ENCODE measurements around the gene FABP7. TPM values are rescaled to one million over a fixed set of nuclear protein-coding genes. Genes with fewer than 3 reads are reported as not detected.

The FABP7 gene
- total RNA-seq, result not detected
- not detected for polyA plus RNA-seq
- not detected for total RNA-seq

DNA sequence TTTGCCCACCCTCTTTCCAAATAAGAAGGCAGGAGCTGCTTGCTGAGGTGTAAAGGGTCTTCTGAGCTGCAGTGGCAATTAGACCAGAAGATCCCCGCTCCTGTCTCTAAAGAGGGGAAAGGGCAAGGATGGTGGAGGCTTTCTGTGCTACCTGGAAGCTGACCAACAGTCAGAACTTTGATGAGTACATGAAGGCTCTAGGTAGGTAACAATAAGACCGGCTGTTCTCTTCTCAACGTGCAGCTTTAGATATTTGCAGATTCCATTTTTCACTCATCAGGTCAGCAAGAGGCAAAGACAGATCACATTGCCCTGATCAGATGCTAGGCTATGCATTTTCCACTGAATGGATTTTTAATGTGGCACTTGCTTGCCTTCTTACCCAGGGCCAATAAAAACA lies at the start of gene FABP7:
Gene FABP7 (plus strand): TSS at position 50 of the 400 bp plus-strand sequence. CDS start 79 bp downstream, at position 129.
- Histone ChIP-seq H3K27ac (ENCODE audit: low read depth, low read length) (no peak within 1 kb of the TSS), H3K4me3 (ENCODE audit: low read length) (no peak within 1 kb of the TSS), H3K9me3 (ENCODE audit: control insufficient read depth in 2 of 3, low read length in 3 of 3) (no peaks in the 10 kb centered on the region), H3K4me1 (ENCODE audit: control insufficient read depth in 2 of 2, insufficient read depth in 2 of 2, low read length in 2 of 2) (no peaks in the 10 kb centered on the region), H3K36me3 (ENCODE audit: control insufficient read depth in 2 of 3, insufficient read depth in 3 of 3, low read length in 3 of 3) (no peaks in the 10 kb centered on the region), H3K27me3 (ENCODE audit: control insufficient read depth in 2 of 2, insufficient read depth in 2 of 2, low read length in 2 of 2) (no peaks in the 10 kb centered on the region)
- DNase-seq (no peak), ATAC-seq (no peak)
- Mint-ChIP-seq H3K9me3 (peaks cover 0 to 11% (median 0%) of the 10 kb centered on the region in 11 donors), H3K27me3 (peaks cover 34 to 48% (median 39%) of the 10 kb centered on the region in 5 donors), H3K36me3 (no peaks in the 10 kb centered on the region), H3K27ac (no peak within 1 kb of the TSS), H3K4me1 (no peaks in the 10 kb centered on the region), H3K4me3 (no peak within 1 kb of the TSS)
- intact Hi-C loops (cut with micrococcal nuclease), result no loop called here
- ChIA-PET CTCF (no interaction called here), POLR2A (no interaction called here)

GRCh38 chr6:122730334-122730733 lies 49.2 kb upstream of the FABP7 start:
- no peak for ATAC-seq
- no peak for DNase-seq
- Mint-ChIP-seq H3K4me3 (no peak overlapping the region), H3K27ac (no peak overlapping the region), H3K36me3 (no peaks in the 10 kb centered on the region), H3K4me1 (no peaks in the 10 kb centered on the region), H3K27me3 (peaks cover 15 to 21% (median 16%) of the 10 kb centered on the region in 5 donors), H3K9me3 (peaks cover 0 to 1% (median 0%) of the 10 kb centered on the region in 11 donors)
- Histone ChIP-seq H3K36me3 (ENCODE audit: control insufficient read depth in 2 of 3, insufficient read depth in 3 of 3, low read length in 3 of 3) (no peaks in the 10 kb centered on the region), H3K27me3 (ENCODE audit: control insufficient read depth in 2 of 2, insufficient read depth in 2 of 2, low read length in 2 of 2) (peaks cover 0 to 3% of the 10 kb centered on the region in 2 donors), H3K4me1 (ENCODE audit: control insufficient read depth in 2 of 2, insufficient read depth in 2 of 2, low read length in 2 of 2) (no peaks in the 10 kb centered on the region), H3K27ac (ENCODE audit: low read depth, low read length) (no peak overlapping the region), H3K9me3 (ENCODE audit: control insufficient read depth in 2 of 3, low read length in 3 of 3) (no peaks in the 10 kb centered on the region), H3K4me3 (ENCODE audit: low read length) (no peak overlapping the region)
- CTCF ChIA-PET, result interaction anchor here (0.6 to 1.3 kb wide), 3 partner anchors 14 to 109 kb away, joined by 3 to 8 read pairs (median 3); no protein-coding TSS in a partner anchor
- intact Hi-C loops (cut with micrococcal nuclease), result loop anchor here in 1 of 2 donors (5.0 to 10.0 kb wide), 2 partner anchors 62 to 984 kb away; no protein-coding TSS in a partner anchor
- POLR2A ChIA-PET, result no interaction called here

GRCh38 chr6:122730775-122731386 lies 48.6 kb upstream of the FABP7 start:
- DNase-seq, result peak in 5 of 9 donors; percentile 11 to 37 (median 17)
- Histone ChIP-seq H3K4me1 (ENCODE audit: control insufficient read depth in 2 of 2, insufficient read depth in 2 of 2, low read length in 2 of 2) (no peaks in the 10 kb centered on the region), H3K4me3 (ENCODE audit: low read length) (no peak overlapping the region), H3K9me3 (ENCODE audit: control insufficient read depth in 2 of 3, low read length in 3 of 3) (no peaks in the 10 kb centered on the region), H3K27me3 (ENCODE audit: control insufficient read depth in 2 of 2, insufficient read depth in 2 of 2, low read length in 2 of 2) (peaks cover 0 to 3% of the 10 kb centered on the region in 2 donors), H3K27ac (ENCODE audit: low read depth, low read length) (no peak overlapping the region), H3K36me3 (ENCODE audit: control insufficient read depth in 2 of 3, insufficient read depth in 3 of 3, low read length in 3 of 3) (no peaks in the 10 kb centered on the region)
- no peak overlapping the region for H3K4me3 Mint-ChIP-seq
- intact Hi-C loops (cut with micrococcal nuclease), result loop anchor here (1.0 to 10.0 kb wide), 4 partner anchors 61 to 984 kb away; no protein-coding TSS in a partner anchor
- POLR2A ChIA-PET, result no interaction called here
- peaks cover 0 to 1% (median 0%) of the 10 kb centered on the region in 11 donors for H3K9me3 Mint-ChIP-seq
- H3K27ac Mint-ChIP-seq, result no peak overlapping the region
- CTCF ChIA-PET, result interaction anchor here (0.6 to 1.3 kb wide), 3 partner anchors 15 to 108 kb away, joined by 3 to 8 read pairs (median 3); no protein-coding TSS in a partner anchor
- no peak for ATAC-seq
- peaks cover 15 to 22% (median 18%) of the 10 kb centered on the region in 5 donors for H3K27me3 Mint-ChIP-seq
- H3K4me1 Mint-ChIP-seq, result no peaks in the 10 kb centered on the region
- no peaks in the 10 kb centered on the region for H3K36me3 Mint-ChIP-seq

DNA sequence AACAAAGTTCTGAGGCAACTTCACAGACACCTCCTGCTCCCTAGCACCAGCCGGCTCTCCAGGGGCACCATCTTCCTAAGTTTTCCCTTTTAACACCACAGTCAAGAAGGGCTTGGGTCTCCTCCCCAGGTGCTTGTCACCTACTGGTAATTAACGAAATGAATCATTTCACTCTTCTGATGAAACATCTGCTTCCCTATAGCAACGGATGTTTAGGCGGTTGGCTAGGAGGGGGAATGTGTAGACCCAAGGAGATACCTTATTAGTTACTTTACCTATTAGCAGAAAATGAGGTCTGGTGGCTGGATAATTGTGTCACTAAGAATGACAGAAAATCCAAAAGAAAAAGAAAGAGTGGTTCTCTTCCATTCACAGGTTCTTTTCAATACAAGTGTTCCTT lies 46.3 kb upstream of the FABP7 start:
- DNase-seq (no peak), ATAC-seq (no peak)
- POLR2A ChIA-PET, result no interaction called here
- H3K4me3 ChIP-seq (ENCODE audit: low read length), result no peak overlapping the region
- intact Hi-C loops (cut with micrococcal nuclease), result loop anchor here in 1 of 2 donors (5.0 to 10.0 kb wide), 2 partner anchors 59 to 982 kb away; no protein-coding TSS in a partner anchor
- H3K36me3 ChIP-seq (ENCODE audit: control insufficient read depth in 2 of 3, insufficient read depth in 3 of 3, low read length in 3 of 3), result no peaks in the 10 kb centered on the region
- CTCF ChIA-PET, result no interaction called here
- H3K9me3 ChIP-seq (ENCODE audit: control insufficient read depth in 2 of 3, low read length in 3 of 3), result no peaks in the 10 kb centered on the region
- H3K27ac Mint-ChIP-seq, result no peak overlapping the region
- no peaks in the 10 kb centered on the region for H3K36me3 Mint-ChIP-seq
- H3K27ac ChIP-seq (ENCODE audit: low read depth, low read length), result no peak overlapping the region
- no peak overlapping the region for H3K4me3 Mint-ChIP-seq
- peaks cover 0 to 1% (median 0%) of the 10 kb centered on the region in 11 donors for H3K9me3 Mint-ChIP-seq
- H3K27me3 ChIP-seq (ENCODE audit: control insufficient read depth in 2 of 2, insufficient read depth in 2 of 2, low read length in 2 of 2), result peaks cover 0 to 3% of the 10 kb centered on the region in 2 donors
- no peaks in the 10 kb centered on the region for H3K4me1 Mint-ChIP-seq
- H3K4me1 ChIP-seq (ENCODE audit: control insufficient read depth in 2 of 2, insufficient read depth in 2 of 2, low read length in 2 of 2), result no peaks in the 10 kb centered on the region
- H3K27me3 Mint-ChIP-seq, result peaks cover 13 to 22% (median 16%) of the 10 kb centered on the region in 5 donors

- H3K27me3 Mint-ChIP-seq, result peaks cover 13 to 22% (median 16%) of the 10 kb centered on the region in 5 donors
- ChIA-PET CTCF (no interaction called here), POLR2A (no interaction called here)
- H3K9me3 Mint-ChIP-seq, result peaks cover 0 to 1% (median 0%) of the 10 kb centered on the region in 11 donors
- H3K4me1 Mint-ChIP-seq, result no peaks in the 10 kb centered on the region
- H3K4me3 ChIP-seq (ENCODE audit: low read length), result no peak overlapping the region
- H3K9me3 ChIP-seq (ENCODE audit: control insufficient read depth in 2 of 3, low read length in 3 of 3), result no peaks in the 10 kb centered on the region
- no peaks in the 10 kb centered on the region for H3K4me1 ChIP-seq (ENCODE audit: control insufficient read depth in 2 of 2, insufficient read depth in 2 of 2, low read length in 2 of 2)
- no peak overlapping the region for H3K4me3 Mint-ChIP-seq
- peaks cover 0 to 3% of the 10 kb centered on the region in 2 donors for H3K27me3 ChIP-seq (ENCODE audit: control insufficient read depth in 2 of 2, insufficient read depth in 2 of 2, low read length in 2 of 2)
- no peak overlapping the region for H3K27ac Mint-ChIP-seq
- DNase-seq (no peak), ATAC-seq (no peak)
- H3K36me3 ChIP-seq (ENCODE audit: control insufficient read depth in 2 of 3, insufficient read depth in 3 of 3, low read length in 3 of 3), result no peaks in the 10 kb centered on the region
- no peaks in the 10 kb centered on the region for H3K36me3 Mint-ChIP-seq
- no peak overlapping the region for H3K27ac ChIP-seq (ENCODE audit: low read depth, low read length)
- intact Hi-C loops (cut with micrococcal nuclease), result loop anchor here in 1 of 2 donors (5.0 to 10.0 kb wide), 2 partner anchors 58 to 980 kb away; no protein-coding TSS in a partner anchor
Measured at GRCh38 chr6:122734529-122735395, 44.8 kb upstream of the FABP7 start.

DNA sequence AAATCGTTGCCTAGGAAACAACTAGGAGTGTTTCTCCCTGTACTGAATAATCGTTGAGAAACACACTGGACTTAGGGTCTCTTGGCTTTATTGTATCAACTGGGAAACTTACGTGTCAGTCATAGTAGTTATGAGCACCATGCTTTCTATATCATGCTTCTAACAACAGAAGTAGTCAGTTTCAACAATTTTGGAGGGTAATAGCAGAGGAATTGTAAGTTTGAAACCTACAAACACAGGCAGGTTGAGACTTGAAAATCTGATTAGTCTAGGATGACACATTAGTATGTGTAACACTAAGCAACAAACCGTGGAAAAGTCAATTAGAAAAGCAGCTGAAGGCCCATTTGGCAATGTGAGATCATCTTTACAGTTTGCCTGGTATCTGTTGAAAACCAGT lies 43.9 kb upstream of the FABP7 start:
- Histone ChIP-seq H3K27ac (ENCODE audit: low read depth, low read length) (no peak overlapping the region), H3K4me3 (ENCODE audit: low read length) (no peak overlapping the region), H3K27me3 (ENCODE audit: control insufficient read depth in 2 of 2, insufficient read depth in 2 of 2, low read length in 2 of 2) (peaks cover 0 to 3% of the 10 kb centered on the region in 2 donors), H3K9me3 (ENCODE audit: control insufficient read depth in 2 of 3, low read length in 3 of 3) (no peaks in the 10 kb centered on the region), H3K4me1 (ENCODE audit: control insufficient read depth in 2 of 2, insufficient read depth in 2 of 2, low read length in 2 of 2) (no peaks in the 10 kb centered on the region), H3K36me3 (ENCODE audit: control insufficient read depth in 2 of 3, insufficient read depth in 3 of 3, low read length in 3 of 3) (no peaks in the 10 kb centered on the region)
- H3K9me3 Mint-ChIP-seq, result peaks cover 0 to 1% (median 0%) of the 10 kb centered on the region in 11 donors
- ATAC-seq, result no peak
- no peak for DNase-seq
- CTCF ChIA-PET, result no interaction called here
- H3K27ac Mint-ChIP-seq, result no peak overlapping the region
- peaks cover 11 to 17% (median 15%) of the 10 kb centered on the region in 5 donors for H3K27me3 Mint-ChIP-seq
- no peaks in the 10 kb centered on the region for H3K4me1 Mint-ChIP-seq
- H3K4me3 Mint-ChIP-seq, result no peak overlapping the region
- intact Hi-C loops (cut with micrococcal nuclease), result loop anchor here in 1 of 2 donors (10.0 kb wide), 1 partner anchor 979 kb away; no protein-coding TSS in a partner anchor
- no peaks in the 10 kb centered on the region for H3K36me3 Mint-ChIP-seq
- POLR2A ChIA-PET, result no interaction called here
